Ovary (tissue), 3 donors: ENCODE measurements around the gene SEMA5A.

Experiments used
- CTCF ChIP-seq, 3 donors: fragments of 450-650 bp in 2 of 3; fragments of 200-600 bp in 1 of 3; IDR thresholded peaks; one replicate each; pipeline versions ENCODE4 v1.5.1 to v1.8.0; 2016 to 2022; ENCODE audit warnings: antibody characterized with exemption in 3 of 3, mild to moderate bottlenecking in 1 of 3
- EP300 ChIP-seq: sonication (generic); formaldehyde crosslinking; IDR thresholded peaks from one replicate; pipeline ENCODE4 v1.6.1; 2017; ENCODE audit warnings: antibody characterized with exemption
- POLR2A ChIP-seq: fragments of 450-650 bp; IDR thresholded peaks from one replicate; pipeline ENCODE4 v1.6.1; 2017; ENCODE audit warnings: antibody characterized with exemption, mild to moderate bottlenecking, moderate library complexity
- donor health status: DM: no; HTN: no; CAD: no.

GRCh38 chr5:9358961-9359685 lies 186.8 kb downstream of the SEMA5A start:
- TF ChIP-seq CTCF (IDR thresholded peaks at IDR 0.05) = no peak
- no peak for TF ChIP-seq POLR2A
- no peak for TF ChIP-seq EP300
